ENCODE measurements around the gene SLC7A10. TPM values are rescaled to one million over a fixed set of nuclear protein-coding genes. Genes with fewer than 3 reads are reported as not detected.

The SLC7A10 gene
- total and polyA plus RNA-seq, 2 donors from 2014 or later, result 0.41 TPM; not detected in 1

GRCh38 chr19:33261511-33262189 is 36.0 kb upstream of the SLC7A10 start:
- TF ChIP-seq CTCF (IDR thresholded peaks at IDR 0.05; ENCODE audit: borderline replicate concordance, extremely low read depth, insufficient read depth), result no peak
- H3K9me3 ChIP-seq (ENCODE audit: control insufficient read depth in 2 of 3, insufficient read depth in 1 of 3, low read length in 3 of 3), result no peaks in the 10 kb centered on the region
- H3K4me1 ChIP-seq (ENCODE audit: control insufficient read depth in 2 of 3, insufficient read depth in 2 of 3, low read depth in 1 of 3, low read length in 3 of 3), result no peaks in the 10 kb centered on the region
- DNase-seq (no peak), FAIRE-seq (no peak)
- no peaks in the 10 kb centered on the region for H3K27me3 ChIP-seq (ENCODE audit: control insufficient read depth, insufficient read depth, low read length)
- no peak overlapping the region for H3K9ac ChIP-seq (ENCODE audit: low read length in 3 of 3)
- no peak overlapping the region for H3K27ac ChIP-seq (ENCODE audit: low read depth in 2 of 2, low read length in 2 of 2)
- intact Hi-C loops (cut with DNase I), result no loop called here
- H3K36me3 ChIP-seq (ENCODE audit: control insufficient read depth in 2 of 3, insufficient read depth in 3 of 3, low read length in 3 of 3), result no peaks in the 10 kb centered on the region
- no peak overlapping the region for H3K4me3 ChIP-seq (ENCODE audit: low read length in 3 of 3)

GRCh38 chr19:33260628-33261418 is 35.2 kb upstream of the SLC7A10 start:
- Histone ChIP-seq H3K4me1 (ENCODE audit: control insufficient read depth in 2 of 3, insufficient read depth in 2 of 3, low read depth in 1 of 3, low read length in 3 of 3) (no peaks in the 10 kb centered on the region), H3K9me3 (ENCODE audit: control insufficient read depth in 2 of 3, insufficient read depth in 1 of 3, low read length in 3 of 3) (no peaks in the 10 kb centered on the region), H3K27ac (ENCODE audit: low read depth in 2 of 2, low read length in 2 of 2) (no peak overlapping the region), H3K36me3 (ENCODE audit: control insufficient read depth in 2 of 3, insufficient read depth in 3 of 3, low read length in 3 of 3) (no peaks in the 10 kb centered on the region), H3K4me3 (ENCODE audit: low read length in 3 of 3) (no peak overlapping the region), H3K9ac (ENCODE audit: low read length in 3 of 3) (no peak overlapping the region), H3K27me3 (ENCODE audit: control insufficient read depth, insufficient read depth, low read length) (no peaks in the 10 kb centered on the region)
- intact Hi-C loops (cut with DNase I), result no loop called here
- no peak for TF ChIP-seq CTCF (IDR thresholded peaks at IDR 0.05; ENCODE audit: borderline replicate concordance, extremely low read depth, insufficient read depth)
- FAIRE-seq (no peak), DNase-seq (no peak)

- no peak for TF ChIP-seq CTCF (IDR thresholded peaks at IDR 0.05; ENCODE audit: borderline replicate concordance, extremely low read depth, insufficient read depth)
- FAIRE-seq (no peak), DNase-seq (no peak)
- Histone ChIP-seq H3K27me3 (ENCODE audit: control insufficient read depth, insufficient read depth, low read length) (no peaks in the 10 kb centered on the region), H3K4me1 (ENCODE audit: control insufficient read depth in 2 of 3, insufficient read depth in 2 of 3, low read depth in 1 of 3, low read length in 3 of 3) (no peaks in the 10 kb centered on the region), H3K27ac (ENCODE audit: low read depth in 2 of 2, low read length in 2 of 2) (no peak overlapping the region), H3K9ac (ENCODE audit: low read length in 3 of 3) (no peak overlapping the region), H3K9me3 (ENCODE audit: control insufficient read depth in 2 of 3, insufficient read depth in 1 of 3, low read length in 3 of 3) (no peaks in the 10 kb centered on the region), H3K4me3 (ENCODE audit: low read length in 3 of 3) (no peak overlapping the region), H3K36me3 (ENCODE audit: control insufficient read depth in 2 of 3, insufficient read depth in 3 of 3, low read length in 3 of 3) (no peaks in the 10 kb centered on the region)
- intact Hi-C loops (cut with DNase I), result no loop called here
Measured at GRCh38 chr19:33259539-33259938, 33.9 kb upstream of the SLC7A10 start.
